Mesenchymal stem cell (in vitro differentiated cells and primary cell): ENCODE measurements around the gene CFAP70.
"Not testable (repeated sequence)": the region's sequence is repeated elsewhere in the genome, so short reads cannot be mapped to it uniquely, and the experiment has no call there.

Source experiments
- DNase-seq: peaks from one replicate; pipeline ENCODE4 v3.0.0-alpha.2; 2013
- H2AFZ ChIP-seq: one replicate; pipeline ENCODE4 v1.6.1; 2013; ENCODE audit warnings: low read depth, mild to moderate bottlenecking, control low read depth, inconsistent platforms, low read length, moderate library complexity
- H2AK5ac ChIP-seq: 2 replicates; pipeline ENCODE4 v1.6.1; 2013; ENCODE audit warnings: low read length, moderate library complexity, mild to moderate bottlenecking, inconsistent platforms; ENCODE audit not compliant: severe bottlenecking
- H2BK120ac ChIP-seq: one replicate; pipeline ENCODE4 v1.6.1; 2013; ENCODE audit warnings: low read depth, mild to moderate bottlenecking, inconsistent platforms, low read length, moderate library complexity
- H2BK12ac ChIP-seq, 2 experiments: one replicate each; pipeline ENCODE4 v1.6.1; 2013; ENCODE audit warnings: inconsistent platforms in 2 of 2, low read length in 2 of 2, mild to moderate bottlenecking in 2 of 2, moderate library complexity in 2 of 2, control low read depth in 1 of 2
- H2BK15ac ChIP-seq: one replicate; pipeline ENCODE4 v1.6.1; 2013; ENCODE audit warnings: mild to moderate bottlenecking, low read depth, inconsistent platforms; ENCODE audit not compliant: poor library complexity, severe bottlenecking
- H2BK5ac ChIP-seq: 2 replicates; pipeline ENCODE4 v1.6.1; 2013; ENCODE audit warnings: low read depth, mild to moderate bottlenecking, low read length, control low read depth, inconsistent platforms; ENCODE audit not compliant: poor library complexity, severe bottlenecking
- H3K14ac ChIP-seq, 2 experiments: one replicate each; pipeline ENCODE4 v1.6.1; 2013; ENCODE audit warnings: inconsistent platforms in 2 of 2, low read length in 2 of 2, control low read depth in 1 of 2, mild to moderate bottlenecking in 1 of 2, moderate library complexity in 1 of 2
- H3K18ac ChIP-seq, 2 experiments: one replicate each; pipeline ENCODE4 v1.6.1; 2013; ENCODE audit warnings: inconsistent platforms in 2 of 2, low read length in 2 of 2, control low read depth in 1 of 2, low read depth in 1 of 2, mild to moderate bottlenecking in 1 of 2
- H3K23ac ChIP-seq, 2 experiments: one replicate each; pipeline ENCODE4 v1.6.1; 2013; ENCODE audit warnings: inconsistent platforms in 2 of 2, low read length in 2 of 2, mild to moderate bottlenecking in 2 of 2, moderate library complexity in 2 of 2, control low read depth in 1 of 2
- H3K27ac ChIP-seq: 2 replicates; pipeline ENCODE4 v1.5.1; 2013; ENCODE audit warnings: mild to moderate bottlenecking, moderate library complexity, low read length, control low read depth, inconsistent platforms; ENCODE audit not compliant: poor library complexity, severe bottlenecking
- H3K27me3 ChIP-seq, 2 experiments: 2 replicates each; pipeline versions ENCODE4 v1.6.1 to v1.7.0; 2013; ENCODE audit warnings: low read length in 2 of 2, mild to moderate bottlenecking in 2 of 2, moderate library complexity in 2 of 2, control low read depth in 1 of 2, inconsistent platforms in 1 of 2; ENCODE audit not compliant: control insufficient read depth in 1 of 2, insufficient read depth in 1 of 2
- H3K36me3 ChIP-seq, 2 experiments: 2 replicates each; pipeline versions ENCODE4 v1.6.1 to v1.7.0; 2013; ENCODE audit warnings: low read length in 2 of 2, control low read depth in 1 of 2, inconsistent platforms in 1 of 2, low read depth in 1 of 2, mild to moderate bottlenecking in 1 of 2; ENCODE audit not compliant: insufficient read depth in 2 of 2, control insufficient read depth in 1 of 2
- H3K4ac ChIP-seq, 2 experiments: one replicate each; pipeline ENCODE4 v1.6.1; 2013; ENCODE audit warnings: inconsistent platforms in 2 of 2, low read length in 2 of 2, mild to moderate bottlenecking in 2 of 2, moderate library complexity in 2 of 2, control low read depth in 1 of 2, low read depth in 1 of 2
- H3K4me1 ChIP-seq: 2 replicates; pipeline ENCODE4 v1.6.1; 2013; ENCODE audit warnings: low read depth, low read length, control low read depth; ENCODE audit not compliant: control insufficient read depth, insufficient read depth
- H3K4me2 ChIP-seq: 2 replicates; pipeline ENCODE4 v1.6.1; 2013; ENCODE audit warnings: low read length, mild to moderate bottlenecking, inconsistent platforms; ENCODE audit not compliant: poor library complexity, severe bottlenecking
- H3K4me3 ChIP-seq, 2 experiments: 2 replicates each; pipeline versions ENCODE4 v1.5.1 to v1.7.0; 2013; ENCODE audit warnings: low read length in 2 of 2, mild to moderate bottlenecking in 2 of 2, control low read depth in 1 of 2, low read depth in 1 of 2; ENCODE audit not compliant: insufficient read depth in 1 of 2
- H3K79me1 ChIP-seq: replicated peaks from 2 replicates; pipeline ENCODE4 v1.6.1; 2013; ENCODE audit warnings: mild to moderate bottlenecking, control low read depth, low read length, inconsistent platforms; ENCODE audit not compliant: poor library complexity, severe bottlenecking
- H3K9ac ChIP-seq: 2 replicates; pipeline ENCODE4 v1.7.0; 2013; ENCODE audit warnings: mild to moderate bottlenecking, low read length, moderate library complexity
- H3K9me3 ChIP-seq: 2 replicates; pipeline ENCODE4 v1.7.0; 2013; ENCODE audit warnings: mild to moderate bottlenecking, low read length; ENCODE audit not compliant: control insufficient read depth
- H4K8ac ChIP-seq: one replicate; pipeline ENCODE4 v1.6.1; 2013; ENCODE audit warnings: inconsistent platforms, mild to moderate bottlenecking, low read length, moderate library complexity
- H4K91ac ChIP-seq: one replicate; pipeline ENCODE4 v1.6.1; 2013; ENCODE audit warnings: mild to moderate bottlenecking, low read length, inconsistent platforms
- WGBS: methylation state at CpG from one replicate; pipeline ENCODE4 v1.1.7; 2013; ENCODE audit warnings: mixed read lengths; 5-methylcytosine and 5-hydroxymethylcytosine counted together

The CFAP70 gene

GRCh38 chr10:73262105-73262730 lies 96.4 kb downstream of the CFAP70 start:
- peak; percentile 54 for DNase-seq
- WGBS, result 57% methylated on average over 3 of the region's 4 CpGs
- no peak overlapping the region for H4K8ac ChIP-seq
- H2BK120ac ChIP-seq, result no peak overlapping the region
- no peak overlapping the region for H3K23ac ChIP-seq
- H3K27ac ChIP-seq, result no peak overlapping the region
- H3K9ac ChIP-seq, result peak overlapping the region; percentile 28
- no peak overlapping the region for H3K18ac ChIP-seq
- no peaks in the 10 kb centered on the region for H3K36me3 ChIP-seq
- no peak overlapping the region for H3K14ac ChIP-seq
- H3K9me3 ChIP-seq, result no peaks in the 10 kb centered on the region
- H3K4me3 ChIP-seq, result no peak overlapping the region
- no peaks in the 10 kb centered on the region for H3K27me3 ChIP-seq
- no peak overlapping the region for H2AFZ ChIP-seq
- no peak overlapping the region for H2BK15ac ChIP-seq
- H2AK5ac ChIP-seq, result no peak overlapping the region
- H2BK5ac ChIP-seq, result no peak overlapping the region
- H3K4ac ChIP-seq, result no peak overlapping the region
- H4K91ac ChIP-seq, result no peak overlapping the region
- no peaks in the 10 kb centered on the region for H3K4me1 ChIP-seq
- H3K79me1 ChIP-seq, result no peaks in the 10 kb centered on the region
- no peak overlapping the region for H3K4me2 ChIP-seq
- no peak overlapping the region for H2BK12ac ChIP-seq

GRCh38 chr10:73261362-73261995 lies 97.2 kb downstream of the CFAP70 start:
- Histone ChIP-seq H3K4me2 (no peak overlapping the region), H3K18ac (no peak overlapping the region), H3K9me3 (no peaks in the 10 kb centered on the region), H3K4me1 (no peaks in the 10 kb centered on the region), H3K4me3 (no peak overlapping the region), H3K9ac (no peak overlapping the region), H2BK5ac (no peak overlapping the region), H2BK15ac (no peak overlapping the region), H3K14ac (no peak overlapping the region), H2AFZ (no peak overlapping the region), H4K8ac (no peak overlapping the region), H2BK12ac (no peak overlapping the region), H4K91ac (no peak overlapping the region), H3K23ac (no peak overlapping the region), H3K27ac (no peak overlapping the region), H3K4ac (no peak overlapping the region), H2BK120ac (no peak overlapping the region), H3K27me3 (no peaks in the 10 kb centered on the region), H2AK5ac (no peak overlapping the region), H3K79me1 (no peaks in the 10 kb centered on the region), H3K36me3 (no peaks in the 10 kb centered on the region)
- DNase-seq, result no peak
- 95% methylated on average over 8 of the region's 9 CpGs for WGBS

GRCh38 chr10:73258612-73259011 lies 100.1 kb downstream of the CFAP70 start:
- 95% methylated on average over 10 of the region's 10 CpGs for WGBS

GRCh38 chr10:73253225-73253555 lies 105.5 kb downstream of the CFAP70 start:
- Histone ChIP-seq H3K18ac (no peak overlapping the region), H2AFZ (no peak overlapping the region), H2BK120ac (no peak overlapping the region), H4K8ac (peak overlapping the region; percentile 77), H3K4me1 (peaks cover 7% of the 10 kb centered on the region), H2BK12ac (no peak overlapping the region), H3K9ac (peak overlapping the region; percentile 99), H3K36me3 (peaks cover 6 to 26% of the 10 kb centered on the region in 2 experiments), H2BK5ac (no peak overlapping the region), H3K27ac (peak overlapping the region; percentile 94), H3K27me3 (no peaks in the 10 kb centered on the region), H3K4me2 (peak overlapping the region; percentile 69), H2BK15ac (no peak overlapping the region), H2AK5ac (peak overlapping the region; percentile 47), H4K91ac (no peak overlapping the region), H3K4ac (peak overlapping the region in 1 of 2 experiments; percentile 51), H3K14ac (no peak overlapping the region), H3K23ac (no peak overlapping the region), H3K4me3 (peak overlapping the region; percentile 88 to 99), H3K79me1 (peaks cover 13% of the 10 kb centered on the region), H3K9me3 (no peaks in the 10 kb centered on the region)
- DNase-seq, result no peak
- 0% methylated on average over 3 of the region's 4 CpGs for WGBS

More at GRCh38 chr10:73258612-73259011, 100.1 kb downstream of the CFAP70 start:
- H3K36me3 ChIP-seq, H3K23ac ChIP-seq, H3K79me1 ChIP-seq, H3K27ac ChIP-seq, H2BK120ac ChIP-seq, H4K91ac ChIP-seq, DNase-seq, H2BK15ac ChIP-seq, H3K4me2 ChIP-seq, H3K9me3 ChIP-seq, H3K27me3 ChIP-seq, H3K18ac ChIP-seq, H4K8ac ChIP-seq, H2AFZ ChIP-seq, H3K9ac ChIP-seq, H2BK5ac ChIP-seq, H3K4me3 ChIP-seq, H3K14ac ChIP-seq, H2AK5ac ChIP-seq, H2BK12ac ChIP-seq, H3K4me1 ChIP-seq, H3K4ac ChIP-seq: not testable (repeated sequence)
